Liver (tissue), 3 donors: Measurements from ENCODE around the gene CCM2L.

Source experiments
- ATF3 ChIP-seq: IDR thresholded peaks from 2 replicates; pipeline ENCODE4 v1.6.1; 2016; ENCODE audit warnings: antibody characterized with exemption
- CTCF ChIP-seq: fragments of 150-350 bp; IDR thresholded peaks from 2 replicates; pipeline ENCODE4 v1.5.1; 2017; ENCODE audit warnings: improper control_type of control experiment, low read depth, low read length; ENCODE audit not compliant: missing input control
- donor health status: healthy.
- donor health status: healthy.

GRCh38 chr20:31975874-31976273 is 34.4 kb upstream of the CCM2L start:
- TF ChIP-seq CTCF (no peak), ATF3 (no peak)
